Spleen (tissue), 11 donors: ENCODE measurements around the gene HOXC5. TPM values are rescaled to one million over a fixed set of nuclear protein-coding genes. Genes with fewer than 3 reads are reported as not detected.

ENCODE experiments used
- DNase-seq: peaks from one replicate; pipeline ENCODE4 v3.0.0-alpha.2; 2020
- H3K27ac ChIP-seq, 8 donors: fragments of 200-600 bp; sonication (generic) in 7 of 8; 1 replicate in 4 of 8; 2 replicates in 4 of 8; pipeline versions ENCODE4 v1.5.0 to v1.8.0; 2016 to 2021; ENCODE audit warnings: inconsistent platforms in 4 of 8, mild to moderate bottlenecking in 4 of 8, moderate library complexity in 1 of 8
- H3K27me3 ChIP-seq, 7 donors: fragments of 200-600 bp; sonication (generic) in 6 of 7; replicated peaks in 1 of 7; 1 replicate in 4 of 7; 2 replicates in 3 of 7; pipeline versions ENCODE4 v1.5.0 to v1.8.0; 2016 to 2021; ENCODE audit warnings: inconsistent platforms in 3 of 7, mild to moderate bottlenecking in 1 of 7
- H3K36me3 ChIP-seq, 6 donors: fragments of 200-600 bp; sonication (generic) in 5 of 6; 1 replicate in 4 of 6; 2 replicates in 2 of 6; pipeline versions ENCODE4 v1.5.0 to v1.8.0; 2016 to 2021; ENCODE audit warnings: inconsistent platforms in 2 of 6
- H3K4me1 ChIP-seq, 6 donors: fragments of 200-600 bp; sonication (generic) in 5 of 6; 1 replicate in 3 of 6; 2 replicates in 3 of 6; pipeline versions ENCODE4 v1.5.0 to v1.8.0; 2016 to 2021; ENCODE audit warnings: inconsistent platforms in 3 of 6
- H3K4me3 ChIP-seq, 8 donors: fragments of 200-600 bp; sonication (generic) in 7 of 8; 1 replicate in 4 of 8; 2 replicates in 4 of 8; pipeline versions ENCODE4 v1.5.0 to v1.8.0; 2016 to 2021; ENCODE audit warnings: inconsistent platforms in 4 of 8, mild to moderate bottlenecking in 4 of 8, moderate library complexity in 2 of 8
- H3K9me3 ChIP-seq, 8 donors: fragments of 200-600 bp; sonication (generic) in 7 of 8; 1 replicate in 4 of 8; 2 replicates in 4 of 8; pipeline versions ENCODE4 v1.5.0 to v1.8.0; 2016 to 2021; ENCODE audit warnings: inconsistent platforms in 4 of 8
- POLR2A ChIP-seq, 3 donors: fragments of 450-650 bp; IDR thresholded peaks; one replicate each; pipeline ENCODE4 v1.5.1; 2017; ENCODE audit warnings: antibody characterized with exemption in 3 of 3, mild to moderate bottlenecking in 1 of 3
- POLR2AphosphoS5 ChIP-seq, 3 donors: sonication (generic); formaldehyde crosslinking; IDR thresholded peaks; one replicate each; pipeline ENCODE4 v1.5.1; 2017; ENCODE audit warnings: antibody characterized with exemption in 3 of 3
- WGBS, 5 donors: extraction: QIAGEN DNeasy Blood & Tissue Kit in 3 of 5; methylation state at CpG; one replicate each; pipeline versions ENCODE4 v1.1.5 to v1.1.7; 2013 to 2018; 5-methylcytosine and 5-hydroxymethylcytosine counted together
- intact Hi-C: fragments of 100-400 bp; cut with DNase I; formaldehyde crosslinking; loops from one replicate; pipeline ENCODE4 v1.15.0; 2023; ENCODE audit warnings: low total_unique reads
- polyA plus RNA-seq, 3 donors: library from polyadenylated mRNA; stranded (reverse); fragments of 200-250 nt; gene quantifications; one replicate each; pipeline ENCODE4 v1.2.1, GENCODE V29; 2013
- total RNA-seq, 7 donors: library from RNA; depleted of rRNA in 3 of 7; stranded (reverse); fragments of >200 nt in 3 of 7; fragmentation: NEBNext Ultra II Directional in 4 of 7; extraction: Animal tissue kit (Norgen Biotek cat#: 25700) in 4 of 7; gene quantifications; one replicate each; pipeline versions ENCODE4 v1.1.0 to v1.2.1, GENCODE V29; 2016 to 2021
- TF ChIP-seq, protein P1 (sequence below), 11 experiments: fragments of 200-600 bp in 7 of 11; fragments of 450-650 bp in 4 of 11; sonication (generic) in 4 of 11; IDR thresholded peaks in 8 of 11; conservative IDR thresholded peaks in 3 of 11; 1 replicate in 7 of 11; 2 replicates in 4 of 11; pipeline versions ENCODE4 v1.4.0 to v1.8.0; 2016 to 2021; ENCODE audit warnings: antibody characterized with exemption in 11 of 11, inconsistent platforms in 4 of 11, mild to moderate bottlenecking in 1 of 11
- donor health status: healthy with polysubstance abuse.
- donor health status: DM: no; HTN: no; CAD: no; lungs with moderate emphysema.
- donor health status: DM: no; HTN: no; CAD: no.
- donor health status: Bipolar disorder and iron deficiency.
- donor health status: healthy.
- donor health status: DM: no; HTN: no; CAD: no.
- donor health status: DM: yes; HTN: yes; CAD: no.

Gene HOXC5
- total and polyA plus RNA-seq, 10 donors: 0.06 TPM; not detected in 9

DNA sequence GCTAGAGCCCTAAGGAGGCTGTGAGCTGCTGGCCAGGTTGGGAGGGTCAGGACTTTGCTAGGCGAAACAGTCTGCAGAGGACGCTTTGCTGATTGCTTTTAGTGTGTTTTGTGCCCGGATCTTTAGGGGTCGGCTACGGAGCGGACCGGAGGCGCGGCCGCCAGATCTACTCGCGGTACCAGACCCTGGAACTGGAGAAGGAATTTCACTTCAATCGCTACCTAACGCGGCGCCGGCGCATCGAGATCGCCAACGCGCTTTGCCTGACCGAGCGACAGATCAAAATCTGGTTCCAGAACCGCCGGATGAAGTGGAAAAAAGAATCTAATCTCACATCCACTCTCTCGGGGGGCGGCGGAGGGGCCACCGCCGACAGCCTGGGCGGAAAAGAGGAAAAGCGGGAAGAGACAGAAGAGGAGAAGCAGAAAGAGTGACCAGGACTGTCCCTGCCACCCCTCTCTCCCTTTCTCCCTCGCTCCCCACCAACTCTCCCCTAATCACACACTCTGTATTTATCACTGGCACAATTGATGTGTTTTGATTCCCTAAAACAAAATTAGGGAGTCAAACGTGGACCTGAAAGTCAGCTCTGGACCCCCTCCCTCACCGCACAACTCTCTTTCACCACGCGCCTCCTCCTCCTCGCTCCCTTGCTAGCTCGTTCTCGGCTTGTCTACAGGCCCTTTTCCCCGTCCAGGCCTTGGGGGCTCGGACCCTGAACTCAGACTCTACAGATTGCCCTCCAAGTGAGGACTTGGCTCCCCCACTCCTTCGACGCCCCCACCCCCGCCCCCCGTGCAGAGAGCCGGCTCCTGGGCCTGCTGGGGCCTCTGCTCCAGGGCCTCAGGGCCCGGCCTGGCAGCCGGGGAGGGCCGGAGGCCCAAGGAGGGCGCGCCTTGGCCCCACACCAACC is 3.1 kb upstream of the HOXC5 start:
- no peak for TF ChIP-seq POLR2AphosphoS5 (IDR thresholded peaks at IDR 0.05)
- TF ChIP-seq, protein P1, sequence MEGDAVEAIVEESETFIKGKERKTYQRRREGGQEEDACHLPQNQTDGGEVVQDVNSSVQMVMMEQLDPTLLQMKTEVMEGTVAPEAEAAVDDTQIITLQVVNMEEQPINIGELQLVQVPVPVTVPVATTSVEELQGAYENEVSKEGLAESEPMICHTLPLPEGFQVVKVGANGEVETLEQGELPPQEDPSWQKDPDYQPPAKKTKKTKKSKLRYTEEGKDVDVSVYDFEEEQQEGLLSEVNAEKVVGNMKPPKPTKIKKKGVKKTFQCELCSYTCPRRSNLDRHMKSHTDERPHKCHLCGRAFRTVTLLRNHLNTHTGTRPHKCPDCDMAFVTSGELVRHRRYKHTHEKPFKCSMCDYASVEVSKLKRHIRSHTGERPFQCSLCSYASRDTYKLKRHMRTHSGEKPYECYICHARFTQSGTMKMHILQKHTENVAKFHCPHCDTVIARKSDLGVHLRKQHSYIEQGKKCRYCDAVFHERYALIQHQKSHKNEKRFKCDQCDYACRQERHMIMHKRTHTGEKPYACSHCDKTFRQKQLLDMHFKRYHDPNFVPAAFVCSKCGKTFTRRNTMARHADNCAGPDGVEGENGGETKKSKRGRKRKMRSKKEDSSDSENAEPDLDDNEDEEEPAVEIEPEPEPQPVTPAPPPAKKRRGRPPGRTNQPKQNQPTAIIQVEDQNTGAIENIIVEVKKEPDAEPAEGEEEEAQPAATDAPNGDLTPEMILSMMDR (IDR thresholded peaks at IDR 0.05 in 8 of 11, conservative IDR thresholded peaks at IDR 0.05 in 3 of 11): no peak
- no peak for TF ChIP-seq POLR2A (IDR thresholded peaks at IDR 0.05)
- WGBS, 5 donors: 17 to 27% (median 23%) methylated on average over 47 to 53 of the region's 53 CpGs
- no peaks in the 10 kb centered on the region for H3K36me3 ChIP-seq
- H3K4me3 ChIP-seq: peak overlapping the region in 1 of 8 donors; percentile 27
- intact Hi-C loops: loop anchor here (5.0 kb wide), 1 partner anchor 163 kb away; no protein-coding TSS in a partner anchor
- H3K9me3 ChIP-seq: peaks cover 0 to 11% (median 5%) of the 10 kb centered on the region in 8 donors
- peak; percentile 56 for DNase-seq
- H3K27me3 ChIP-seq: peaks cover 17 to 100% (median 97%) of the 10 kb centered on the region in 7 donors
- H3K27ac ChIP-seq: no peak overlapping the region
- H3K4me1 ChIP-seq: peaks cover 5 to 65% (median 34%) of the 10 kb centered on the region in 6 donors

DNA sequence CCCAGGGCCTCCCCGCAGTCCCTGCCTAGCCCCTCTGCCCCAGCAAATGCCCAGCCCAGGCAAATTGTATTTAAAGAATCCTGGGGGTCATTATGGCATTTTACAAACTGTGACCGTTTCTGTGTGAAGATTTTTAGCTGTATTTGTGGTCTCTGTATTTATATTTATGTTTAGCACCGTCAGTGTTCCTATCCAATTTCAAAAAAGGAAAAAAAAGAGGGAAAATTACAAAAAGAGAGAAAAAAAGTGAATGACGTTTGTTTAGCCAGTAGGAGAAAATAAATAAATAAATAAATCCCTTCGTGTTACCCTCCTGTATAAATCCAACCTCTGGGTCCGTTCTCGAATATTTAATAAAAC is 2.4 kb upstream of the HOXC5 start:
- Histone ChIP-seq H3K9me3 (peaks cover 0 to 11% (median 5%) of the 10 kb centered on the region in 8 donors), H3K27ac (no peak overlapping the region), H3K4me3 (no peak overlapping the region), H3K4me1 (peaks cover 5 to 67% (median 34%) of the 10 kb centered on the region in 6 donors), H3K36me3 (no peaks in the 10 kb centered on the region), H3K27me3 (peaks cover 17 to 100% (median 99%) of the 10 kb centered on the region in 7 donors)
- WGBS, 5 donors: 29 to 39% (median 34%) methylated on average over 7 of the region's 7 CpGs
- TF ChIP-seq, protein P1 (IDR thresholded peaks at IDR 0.05 in 8 of 11, conservative IDR thresholded peaks at IDR 0.05 in 3 of 11): no peak
- TF ChIP-seq POLR2AphosphoS5 (IDR thresholded peaks at IDR 0.05) (no peak), POLR2A (IDR thresholded peaks at IDR 0.05) (no peak)
- intact Hi-C loops: loop anchor here (5.0 kb wide), 1 partner anchor 162 kb away; no protein-coding TSS in a partner anchor
- no peak for DNase-seq

DNA sequence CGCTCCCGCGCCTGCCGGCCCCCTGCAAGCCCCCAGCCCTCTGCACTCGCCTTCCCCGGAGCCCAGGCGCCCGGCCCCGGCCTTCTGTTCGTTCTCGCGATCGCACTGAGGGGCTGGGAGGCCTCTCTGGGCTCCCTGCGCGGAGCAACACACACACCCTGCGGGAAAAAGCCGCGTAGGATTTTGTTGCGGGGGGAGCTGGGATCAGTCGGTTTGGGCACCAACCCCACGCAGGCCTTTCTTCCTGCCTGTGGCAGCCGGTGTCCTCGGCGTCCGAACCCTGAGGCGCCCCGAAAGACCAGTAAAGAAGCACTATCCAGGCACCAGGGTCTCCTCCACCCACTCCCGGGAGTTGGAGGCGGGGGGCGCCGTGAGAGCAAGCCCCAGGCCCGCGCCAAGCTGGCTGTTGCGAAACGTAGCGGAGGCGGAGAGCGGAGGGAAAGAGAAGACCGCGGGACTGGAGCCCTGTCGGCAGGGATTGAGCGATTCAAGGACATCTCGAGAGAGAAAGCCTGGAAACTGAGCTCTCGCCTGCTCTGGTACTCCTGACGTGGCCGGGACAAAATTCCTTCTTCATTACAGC is 1.9 kb upstream of the HOXC5 start:
- no peak overlapping the region for H3K27ac ChIP-seq
- H3K4me3 ChIP-seq: peak overlapping the region in 1 of 8 donors; percentile 10
- DNase-seq: peak; percentile 57
- intact Hi-C loops: loop anchor here (5.0 kb wide), 1 partner anchor 161 kb away; no protein-coding TSS in a partner anchor
- WGBS, 5 donors: 5 to 17% (median 14%) methylated on average over 45 to 46 of the region's 46 CpGs
- no peaks in the 10 kb centered on the region for H3K36me3 ChIP-seq
- peaks cover 0 to 11% (median 5%) of the 10 kb centered on the region in 8 donors for H3K9me3 ChIP-seq
- peaks cover 17 to 100% (median 99%) of the 10 kb centered on the region in 7 donors for H3K27me3 ChIP-seq
- H3K4me1 ChIP-seq: peaks cover 5 to 63% (median 34%) of the 10 kb centered on the region in 6 donors
- TF ChIP-seq, protein P1 (IDR thresholded peaks at IDR 0.05 in 8 of 11, conservative IDR thresholded peaks at IDR 0.05 in 3 of 11): no peak
- TF ChIP-seq POLR2A (IDR thresholded peaks at IDR 0.05): no peak
- no peak for TF ChIP-seq POLR2AphosphoS5 (IDR thresholded peaks at IDR 0.05)
